WTC11 (cell line): ENCODE data around the gene ZFP3. TPM values are rescaled to one million over a fixed set of nuclear protein-coding genes. Genes with fewer than 3 reads are reported as not detected.

ENCODE experiments used
- ATAC-seq: fragments of 200-7000 bp; cut with Tn5 transposase; 2 replicates; pipeline ENCODE4 v1.10.0; 2021; ENCODE audit warnings: mild to moderate bottlenecking, moderate library complexity
- CTCF ChIA-PET: fragments of 300-600 bp; sonication (Branson Sonifier 250); formaldehyde crosslinking; loops from one replicate; lab custom pipeline; 2021; ENCODE audit warnings: antibody characterized with exemption; lab: Charles Lee
- POLR2A ChIA-PET: fragments of 350-600 bp; sonication (Branson Sonifier 250); formaldehyde crosslinking; loops from one replicate; lab custom pipeline; 2021; ENCODE audit warnings: antibody characterized with exemption; lab: Charles Lee
- DNase-seq: peaks from one replicate; pipeline ENCODE4 v3.0.0; 2021; ENCODE audit warnings: low spot score
- H3K27ac Mint-ChIP-seq: 2 replicates; pipeline ENCODE4 v1.8.0; 2021; ENCODE audit warnings: mixed read lengths
- H3K27me3 Mint-ChIP-seq: 2 replicates; pipeline ENCODE4 v1.8.0; 2021; ENCODE audit warnings: low read depth, mild to moderate bottlenecking, moderate library complexity, mixed read lengths
- H3K36me3 Mint-ChIP-seq: 2 replicates; pipeline ENCODE4 v1.8.0; 2021; ENCODE audit warnings: mixed read lengths
- H3K4me1 Mint-ChIP-seq: 2 replicates; pipeline ENCODE4 v1.8.0; 2022; ENCODE audit warnings: mixed read lengths
- H3K4me3 Mint-ChIP-seq: 2 replicates; pipeline ENCODE4 v1.8.0; 2021; ENCODE audit warnings: mild to moderate bottlenecking, moderate library complexity, mixed read lengths
- H3K9me3 Mint-ChIP-seq: 2 replicates; pipeline ENCODE4 v1.8.0; 2021; ENCODE audit warnings: mixed read lengths
- CREM ChIP-seq: sonication (generic); formaldehyde crosslinking; IDR thresholded peaks from 2 replicates; pipeline ENCODE4 v1.8.1; 2022; ENCODE audit warnings: mild to moderate bottlenecking, missing genetic modification reagents, moderate library complexity
- ETV6 ChIP-seq: sonication (generic); formaldehyde crosslinking; IDR thresholded peaks from 2 replicates; pipeline ENCODE4 v1.8.1; 2022; ENCODE audit warnings: mild to moderate bottlenecking, missing genetic modification reagents
- FOXP1 ChIP-seq: sonication (generic); formaldehyde crosslinking; IDR thresholded peaks from 2 replicates; pipeline ENCODE4 v1.8.0; 2022; ENCODE audit warnings: missing genetic modification reagents, mild to moderate bottlenecking, moderate library complexity, borderline replicate concordance
- GRHL2 ChIP-seq: fragments of 250-450 bp; sonication (Bioruptor Pico); IDR thresholded peaks from 2 replicates; pipeline ENCODE4 v1.8.0; 2022; ENCODE audit warnings: mild to moderate bottlenecking, moderate library complexity; ENCODE audit not compliant: insufficient replicate concordance, severe bottlenecking
- GTF2I ChIP-seq: fragments of 250-450 bp; sonication (Bioruptor Pico); conservative IDR thresholded peaks from 2 replicates; pipeline ENCODE4 v1.4.0; 2021; ENCODE audit warnings: mild to moderate bottlenecking
- JUN ChIP-seq: sonication (generic); formaldehyde crosslinking; IDR thresholded peaks from 2 replicates; pipeline ENCODE4 v1.8.0; 2023; ENCODE audit warnings: mild to moderate bottlenecking, missing genetic modification reagents
- NFATC4 ChIP-seq: fragments of 250-450 bp; sonication (Bioruptor Pico); IDR thresholded peaks from 2 replicates; pipeline ENCODE4 v1.9.0; 2021; ENCODE audit warnings: mild to moderate bottlenecking
- NFE2L1 ChIP-seq: sonication (generic); formaldehyde crosslinking; IDR thresholded peaks from 2 replicates; pipeline ENCODE4 v1.8.1; 2023; ENCODE audit warnings: missing genetic modification reagents
- NR2C2 ChIP-seq: sonication (generic); formaldehyde crosslinking; IDR thresholded peaks from 2 replicates; pipeline ENCODE4 v1.8.0; 2022; ENCODE audit warnings: mild to moderate bottlenecking, missing genetic modification reagents
- PRRX2 ChIP-seq: fragments of 250-450 bp; sonication (Bioruptor Pico); IDR thresholded peaks from 2 replicates; pipeline ENCODE4 v1.8.0; 2021; ENCODE audit warnings: mild to moderate bottlenecking
- SOX15 ChIP-seq: fragments of 250-450 bp; sonication (Bioruptor Pico); IDR thresholded peaks from 2 replicates; pipeline ENCODE4 v1.9.0; 2021; ENCODE audit warnings: mild to moderate bottlenecking
- ZNF532 ChIP-seq: fragments of 250-450 bp; sonication (Bioruptor Pico); IDR thresholded peaks from 2 replicates; pipeline ENCODE4 v1.9.0; 2021; ENCODE audit warnings: mild to moderate bottlenecking, borderline replicate concordance
- total RNA-seq: library from RNA; stranded (reverse); gene quantifications from 3 replicates; pipeline ENCODE4 v1.2.3, GENCODE V29; 2021
- TF ChIP-seq, protein P1 (sequence below): sonication (generic); formaldehyde crosslinking; IDR thresholded peaks from 2 replicates; pipeline ENCODE4 v1.8.1; 2023; ENCODE audit warnings: mild to moderate bottlenecking, missing genetic modification reagents, moderate library complexity
- TF ChIP-seq, protein P2 (sequence below): sonication (generic); formaldehyde crosslinking; IDR thresholded peaks from 2 replicates; pipeline ENCODE4 v1.8.0; 2022; ENCODE audit warnings: mild to moderate bottlenecking, missing genetic modification reagents
- TF ChIP-seq, protein P3 (sequence below): fragments of 250-450 bp; sonication (Bioruptor Pico); IDR thresholded peaks from 2 replicates; pipeline ENCODE4 v1.9.0; 2021; ENCODE audit warnings: mild to moderate bottlenecking
- TF ChIP-seq, protein P4 (sequence below): sonication (generic); formaldehyde crosslinking; IDR thresholded peaks from 2 replicates; pipeline ENCODE4 v1.8.0; 2023; ENCODE audit warnings: mild to moderate bottlenecking, missing genetic modification reagents
- TF ChIP-seq, protein P5 (sequence below): sonication (generic); formaldehyde crosslinking; IDR thresholded peaks from 2 replicates; pipeline ENCODE4 v1.8.1; 2023; ENCODE audit warnings: mild to moderate bottlenecking, missing genetic modification reagents, borderline replicate concordance
- TF ChIP-seq, protein P6 (sequence below): sonication (generic); formaldehyde crosslinking; IDR thresholded peaks from 2 replicates; pipeline ENCODE4 v1.8.0; 2022; ENCODE audit warnings: missing genetic modification reagents

The ZFP3 gene
- total RNA-seq, 1 experiment from 2014 or later = 0.66 TPM

- no peaks in the 10 kb centered on the region for H3K36me3 Mint-ChIP-seq
- CTCF ChIA-PET = interaction anchor here (0.8 to 2.9 kb wide), 5 partner anchors 27 to 126 kb away, joined by 3 to 23 read pairs (median 5); no protein-coding TSS in a partner anchor
- H3K9me3 Mint-ChIP-seq = no peaks in the 10 kb centered on the region
- POLR2A ChIA-PET = no interaction called here
- peak overlapping the region; percentile 55; the same call in 1 of the 2 replicates for H3K4me3 Mint-ChIP-seq
- DNase-seq (no peak), ATAC-seq (no peak)
- H3K27me3 Mint-ChIP-seq = peaks cover 26% of the 10 kb centered on the region
- H3K27ac Mint-ChIP-seq = no peak overlapping the region
- H3K4me1 Mint-ChIP-seq = no peaks in the 10 kb centered on the region
- TF ChIP-seq FOXP1 = no peak
- TF ChIP-seq, protein P1, sequence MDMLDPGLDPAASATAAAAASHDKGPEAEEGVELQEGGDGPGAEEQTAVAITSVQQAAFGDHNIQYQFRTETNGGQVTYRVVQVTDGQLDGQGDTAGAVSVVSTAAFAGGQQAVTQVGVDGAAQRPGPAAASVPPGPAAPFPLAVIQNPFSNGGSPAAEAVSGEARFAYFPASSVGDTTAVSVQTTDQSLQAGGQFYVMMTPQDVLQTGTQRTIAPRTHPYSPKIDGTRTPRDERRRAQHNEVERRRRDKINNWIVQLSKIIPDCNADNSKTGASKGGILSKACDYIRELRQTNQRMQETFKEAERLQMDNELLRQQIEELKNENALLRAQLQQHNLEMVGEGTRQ (CRISPR knock-in tag) = no peak
- TF ChIP-seq, protein P2, sequence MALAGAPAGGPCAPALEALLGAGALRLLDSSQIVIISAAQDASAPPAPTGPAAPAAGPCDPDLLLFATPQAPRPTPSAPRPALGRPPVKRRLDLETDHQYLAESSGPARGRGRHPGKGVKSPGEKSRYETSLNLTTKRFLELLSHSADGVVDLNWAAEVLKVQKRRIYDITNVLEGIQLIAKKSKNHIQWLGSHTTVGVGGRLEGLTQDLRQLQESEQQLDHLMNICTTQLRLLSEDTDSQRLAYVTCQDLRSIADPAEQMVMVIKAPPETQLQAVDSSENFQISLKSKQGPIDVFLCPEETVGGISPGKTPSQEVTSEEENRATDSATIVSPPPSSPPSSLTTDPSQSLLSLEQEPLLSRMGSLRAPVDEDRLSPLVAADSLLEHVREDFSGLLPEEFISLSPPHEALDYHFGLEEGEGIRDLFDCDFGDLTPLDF (CRISPR knock-in tag) = no peak
- TF ChIP-seq PRRX2 (CRISPR knock-in tag) = no peak
- TF ChIP-seq NFATC4 (CRISPR knock-in tag) = no peak
- no peak for TF ChIP-seq ZNF532 (CRISPR knock-in tag)
- no peak for TF ChIP-seq SOX15 (CRISPR knock-in tag)
- TF ChIP-seq JUN (CRISPR knock-in tag) = no peak
These were observed 43.6 kb upstream of the ZFP3 start for GRCh38 chr17:5034651-5035050.

- POLR2A ChIA-PET = interaction anchor here (0.6 kb wide), 5 partner anchors 7 to 1403 kb away, joined by 4 to 9 read pairs (median 5); no protein-coding TSS in a partner anchor
- ATAC-seq (peak; percentile 68), DNase-seq (peak; percentile 57)
- no peak within 1 kb of the TSS for H3K27ac Mint-ChIP-seq
- H3K4me1 Mint-ChIP-seq = no peaks in the 10 kb centered on the region
- CTCF ChIA-PET = interaction anchor here (0.7 to 2.9 kb wide), 10 partner anchors 16 to 451 kb away, joined by 3 to 23 read pairs (median 4); partner anchors contain the start of genes CAMTA2 and SMTNL2
- H3K9me3 Mint-ChIP-seq = no peaks in the 10 kb centered on the region
- H3K36me3 Mint-ChIP-seq = no peaks in the 10 kb centered on the region
- peak within 1 kb of the TSS; percentile 55 for H3K4me3 Mint-ChIP-seq
- H3K27me3 Mint-ChIP-seq = peaks cover 26% of the 10 kb centered on the region
- TF ChIP-seq NFE2L1 (CRISPR knock-in tag) (no peak), GRHL2 (CRISPR knock-in tag) (no peak), CREM (CRISPR knock-in tag) (no peak), GTF2I (CRISPR knock-in tag) (no peak), NR2C2 (CRISPR knock-in tag) (no peak), FOXP1 (no peak), ETV6 (CRISPR knock-in tag) (no peak)
- TF ChIP-seq, protein P3, sequence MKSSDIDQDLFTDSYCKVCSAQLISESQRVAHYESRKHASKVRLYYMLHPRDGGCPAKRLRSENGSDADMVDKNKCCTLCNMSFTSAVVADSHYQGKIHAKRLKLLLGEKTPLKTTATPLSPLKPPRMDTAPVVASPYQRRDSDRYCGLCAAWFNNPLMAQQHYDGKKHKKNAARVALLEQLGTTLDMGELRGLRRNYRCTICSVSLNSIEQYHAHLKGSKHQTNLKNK (CRISPR knock-in tag) = no peak
- TF ChIP-seq, protein P4, sequence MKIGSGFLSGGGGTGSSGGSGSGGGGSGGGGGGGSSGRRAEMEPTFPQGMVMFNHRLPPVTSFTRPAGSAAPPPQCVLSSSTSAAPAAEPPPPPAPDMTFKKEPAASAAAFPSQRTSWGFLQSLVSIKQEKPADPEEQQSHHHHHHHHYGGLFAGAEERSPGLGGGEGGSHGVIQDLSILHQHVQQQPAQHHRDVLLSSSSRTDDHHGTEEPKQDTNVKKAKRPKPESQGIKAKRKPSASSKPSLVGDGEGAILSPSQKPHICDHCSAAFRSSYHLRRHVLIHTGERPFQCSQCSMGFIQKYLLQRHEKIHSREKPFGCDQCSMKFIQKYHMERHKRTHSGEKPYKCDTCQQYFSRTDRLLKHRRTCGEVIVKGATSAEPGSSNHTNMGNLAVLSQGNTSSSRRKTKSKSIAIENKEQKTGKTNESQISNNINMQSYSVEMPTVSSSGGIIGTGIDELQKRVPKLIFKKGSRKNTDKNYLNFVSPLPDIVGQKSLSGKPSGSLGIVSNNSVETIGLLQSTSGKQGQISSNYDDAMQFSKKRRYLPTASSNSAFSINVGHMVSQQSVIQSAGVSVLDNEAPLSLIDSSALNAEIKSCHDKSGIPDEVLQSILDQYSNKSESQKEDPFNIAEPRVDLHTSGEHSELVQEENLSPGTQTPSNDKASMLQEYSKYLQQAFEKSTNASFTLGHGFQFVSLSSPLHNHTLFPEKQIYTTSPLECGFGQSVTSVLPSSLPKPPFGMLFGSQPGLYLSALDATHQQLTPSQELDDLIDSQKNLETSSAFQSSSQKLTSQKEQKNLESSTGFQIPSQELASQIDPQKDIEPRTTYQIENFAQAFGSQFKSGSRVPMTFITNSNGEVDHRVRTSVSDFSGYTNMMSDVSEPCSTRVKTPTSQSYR (CRISPR knock-in tag) = no peak
- TF ChIP-seq, protein P5, sequence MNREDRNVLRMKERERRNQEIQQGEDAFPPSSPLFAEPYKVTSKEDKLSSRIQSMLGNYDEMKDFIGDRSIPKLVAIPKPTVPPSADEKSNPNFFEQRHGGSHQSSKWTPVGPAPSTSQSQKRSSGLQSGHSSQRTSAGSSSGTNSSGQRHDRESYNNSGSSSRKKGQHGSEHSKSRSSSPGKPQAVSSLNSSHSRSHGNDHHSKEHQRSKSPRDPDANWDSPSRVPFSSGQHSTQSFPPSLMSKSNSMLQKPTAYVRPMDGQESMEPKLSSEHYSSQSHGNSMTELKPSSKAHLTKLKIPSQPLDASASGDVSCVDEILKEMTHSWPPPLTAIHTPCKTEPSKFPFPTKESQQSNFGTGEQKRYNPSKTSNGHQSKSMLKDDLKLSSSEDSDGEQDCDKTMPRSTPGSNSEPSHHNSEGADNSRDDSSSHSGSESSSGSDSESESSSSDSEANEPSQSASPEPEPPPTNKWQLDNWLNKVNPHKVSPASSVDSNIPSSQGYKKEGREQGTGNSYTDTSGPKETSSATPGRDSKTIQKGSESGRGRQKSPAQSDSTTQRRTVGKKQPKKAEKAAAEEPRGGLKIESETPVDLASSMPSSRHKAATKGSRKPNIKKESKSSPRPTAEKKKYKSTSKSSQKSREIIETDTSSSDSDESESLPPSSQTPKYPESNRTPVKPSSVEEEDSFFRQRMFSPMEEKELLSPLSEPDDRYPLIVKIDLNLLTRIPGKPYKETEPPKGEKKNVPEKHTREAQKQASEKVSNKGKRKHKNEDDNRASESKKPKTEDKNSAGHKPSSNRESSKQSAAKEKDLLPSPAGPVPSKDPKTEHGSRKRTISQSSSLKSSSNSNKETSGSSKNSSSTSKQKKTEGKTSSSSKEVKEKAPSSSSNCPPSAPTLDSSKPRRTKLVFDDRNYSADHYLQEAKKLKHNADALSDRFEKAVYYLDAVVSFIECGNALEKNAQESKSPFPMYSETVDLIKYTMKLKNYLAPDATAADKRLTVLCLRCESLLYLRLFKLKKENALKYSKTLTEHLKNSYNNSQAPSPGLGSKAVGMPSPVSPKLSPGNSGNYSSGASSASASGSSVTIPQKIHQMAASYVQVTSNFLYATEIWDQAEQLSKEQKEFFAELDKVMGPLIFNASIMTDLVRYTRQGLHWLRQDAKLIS = no peak
- TF ChIP-seq, protein P6, sequence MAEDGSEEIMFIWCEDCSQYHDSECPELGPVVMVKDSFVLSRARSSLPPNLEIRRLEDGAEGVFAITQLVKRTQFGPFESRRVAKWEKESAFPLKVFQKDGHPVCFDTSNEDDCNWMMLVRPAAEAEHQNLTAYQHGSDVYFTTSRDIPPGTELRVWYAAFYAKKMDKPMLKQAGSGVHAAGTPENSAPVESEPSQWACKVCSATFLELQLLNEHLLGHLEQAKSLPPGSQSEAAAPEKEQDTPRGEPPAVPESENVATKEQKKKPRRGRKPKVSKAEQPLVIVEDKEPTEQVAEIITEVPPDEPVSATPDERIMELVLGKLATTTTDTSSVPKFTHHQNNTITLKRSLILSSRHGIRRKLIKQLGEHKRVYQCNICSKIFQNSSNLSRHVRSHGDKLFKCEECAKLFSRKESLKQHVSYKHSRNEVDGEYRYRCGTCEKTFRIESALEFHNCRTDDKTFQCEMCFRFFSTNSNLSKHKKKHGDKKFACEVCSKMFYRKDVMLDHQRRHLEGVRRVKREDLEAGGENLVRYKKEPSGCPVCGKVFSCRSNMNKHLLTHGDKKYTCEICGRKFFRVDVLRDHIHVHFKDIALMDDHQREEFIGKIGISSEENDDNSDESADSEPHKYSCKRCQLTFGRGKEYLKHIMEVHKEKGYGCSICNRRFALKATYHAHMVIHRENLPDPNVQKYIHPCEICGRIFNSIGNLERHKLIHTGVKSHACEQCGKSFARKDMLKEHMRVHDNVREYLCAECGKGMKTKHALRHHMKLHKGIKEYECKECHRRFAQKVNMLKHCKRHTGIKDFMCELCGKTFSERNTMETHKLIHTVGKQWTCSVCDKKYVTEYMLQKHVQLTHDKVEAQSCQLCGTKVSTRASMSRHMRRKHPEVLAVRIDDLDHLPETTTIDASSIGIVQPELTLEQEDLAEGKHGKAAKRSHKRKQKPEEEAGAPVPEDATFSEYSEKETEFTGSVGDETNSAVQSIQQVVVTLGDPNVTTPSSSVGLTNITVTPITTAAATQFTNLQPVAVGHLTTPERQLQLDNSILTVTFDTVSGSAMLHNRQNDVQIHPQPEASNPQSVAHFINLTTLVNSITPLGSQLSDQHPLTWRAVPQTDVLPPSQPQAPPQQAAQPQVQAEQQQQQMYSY = no peak
These were observed 43.0 kb upstream of the ZFP3 start, which contains the start of gene SLC52A1 for GRCh38 chr17:5035315-5035714. Gene SLC52A1 (minus strand): TSS chr17:5035426. CDS start chr17:5034606, 820 bp downstream.
